Type B pancreatic cell (in vitro differentiated cells): ENCODE measurements around the gene SLC25A14. TPM values are rescaled to one million over a fixed set of nuclear protein-coding genes. Genes with fewer than 3 reads are reported as not detected.
"Not testable (repeated sequence)": the region's sequence is repeated elsewhere in the genome, so short reads cannot be mapped to it uniquely, and the experiment has no call there.

Experiments used
- DNase-seq: peaks from one replicate; pipeline ENCODE4 v3.0.0; 2021; ENCODE audit warnings: mixed read lengths; ENCODE audit not compliant: unreplicated experiment; ENCODE audit errors: extremely low spot score
- H3K27ac Mint-ChIP-seq: 2 replicates; pipeline ENCODE4 v1.8.0; 2021; ENCODE audit warnings: mild to moderate bottlenecking, mixed read lengths
- H3K27me3 Mint-ChIP-seq: 2 replicates; pipeline ENCODE4 v1.8.0; 2021; ENCODE audit warnings: mixed read lengths
- H3K36me3 Mint-ChIP-seq: 2 replicates; pipeline ENCODE4 v1.8.0; 2021; ENCODE audit warnings: mixed read lengths
- H3K4me1 Mint-ChIP-seq: one replicate; pipeline ENCODE4 v1.8.0; 2021; ENCODE audit warnings: mixed read lengths; ENCODE audit not compliant: unreplicated experiment
- H3K4me3 Mint-ChIP-seq: 2 replicates; pipeline ENCODE4 v1.8.0; 2021; ENCODE audit warnings: mild to moderate bottlenecking, mixed read lengths
- H3K9me3 Mint-ChIP-seq: 2 replicates; pipeline ENCODE4 v1.8.0; 2021; ENCODE audit warnings: mixed read lengths
- CTCF ChIP-seq: fragments of 200-600 bp; sonication (generic); conservative IDR thresholded peaks from 2 replicates; pipeline ENCODE4 v1.5.0; 2021; ENCODE audit warnings: antibody characterized with exemption, mild to moderate bottlenecking
- total RNA-seq: library from RNA; stranded (reverse); gene quantifications from 2 replicates; pipeline ENCODE4 v1.2.1, GENCODE V29; 2021; ENCODE audit warnings: low replicate concordance

Gene SLC25A14
- total RNA-seq, 1 donor from 2014 or later = 23.1 TPM

GRCh38 chrX:130300010-130300282, 39.8 kb upstream of the SLC25A14 start:
- H3K9me3 Mint-ChIP-seq = peaks cover 4% of the 10 kb centered on the region
- no peak overlapping the region for H3K4me3 Mint-ChIP-seq
- H3K27me3 Mint-ChIP-seq = no peaks in the 10 kb centered on the region
- no peak for TF ChIP-seq CTCF
- H3K36me3 Mint-ChIP-seq = no peaks in the 10 kb centered on the region
- no peak overlapping the region for H3K27ac Mint-ChIP-seq
- DNase-seq = no peak
- peaks cover 4% of the 10 kb centered on the region for H3K4me1 Mint-ChIP-seq

- H3K9me3 Mint-ChIP-seq = peaks cover 4% of the 10 kb centered on the region
- no peaks in the 10 kb centered on the region for H3K27me3 Mint-ChIP-seq
- H3K4me3 Mint-ChIP-seq = no peak overlapping the region
- DNase-seq = no peak
- H3K27ac Mint-ChIP-seq = no peak overlapping the region
- peaks cover 4% of the 10 kb centered on the region for H3K4me1 Mint-ChIP-seq
- H3K36me3 Mint-ChIP-seq = no peaks in the 10 kb centered on the region
- no peak for TF ChIP-seq CTCF
Measured at GRCh38 chrX:130301405-130301804, 38.3 kb upstream of the SLC25A14 start.

- H3K4me1 Mint-ChIP-seq = no peaks in the 10 kb centered on the region
- H3K27me3 Mint-ChIP-seq = no peaks in the 10 kb centered on the region
- no peak for DNase-seq
- H3K9me3 Mint-ChIP-seq = peaks cover 4% of the 10 kb centered on the region
- no peak for TF ChIP-seq CTCF
- no peak overlapping the region for H3K4me3 Mint-ChIP-seq
- no peak overlapping the region for H3K27ac Mint-ChIP-seq
- no peaks in the 10 kb centered on the region for H3K36me3 Mint-ChIP-seq
Measured at GRCh38 chrX:130301977-130302376, 37.7 kb upstream of the SLC25A14 start.

- Mint-ChIP-seq H3K36me3 (no peaks in the 10 kb centered on the region), H3K27me3 (no peaks in the 10 kb centered on the region), H3K9me3 (peaks cover 4% of the 10 kb centered on the region), H3K27ac (no peak overlapping the region), H3K4me1 (no peaks in the 10 kb centered on the region), H3K4me3 (no peak overlapping the region)
- no peak for TF ChIP-seq CTCF
- DNase-seq = no peak
Measured at GRCh38 chrX:130304587-130305368, 34.9 kb upstream of the SLC25A14 start.

GRCh38 chrX:130319886-130320285, 19.8 kb upstream of the SLC25A14 start:
- not testable (repeated sequence) for H3K4me3 Mint-ChIP-seq, H3K4me1 Mint-ChIP-seq, H3K36me3 Mint-ChIP-seq, H3K27ac Mint-ChIP-seq, DNase-seq
- Mint-ChIP-seq H3K9me3 (peaks cover 11% of the 10 kb centered on the region), H3K27me3 (peaks cover 24% of the 10 kb centered on the region)

GRCh38 chrX:130321550-130321949, 18.2 kb upstream of the SLC25A14 start:
- H3K4me3 Mint-ChIP-seq = no peak overlapping the region
- peaks cover 20% of the 10 kb centered on the region for H3K27me3 Mint-ChIP-seq
- H3K4me1 Mint-ChIP-seq = no peaks in the 10 kb centered on the region
- no peak for DNase-seq
- H3K27ac Mint-ChIP-seq = no peak overlapping the region
- TF ChIP-seq CTCF = no peak
- H3K36me3 Mint-ChIP-seq = no peaks in the 10 kb centered on the region
- H3K9me3 Mint-ChIP-seq = peaks cover 11% of the 10 kb centered on the region
